Neural cell (in vitro differentiated cells): Measurements from ENCODE around the gene FDPS. TPM values are rescaled to one million over a fixed set of nuclear protein-coding genes. Genes with fewer than 3 reads are reported as not detected.

Experiments
- H2AFZ ChIP-seq: fragments of 200-600, 300-800 bp; sonication (generic), shearing (Covaris generic); 2 replicates; pipeline ENCODE4 v1.6.0; 2014; ENCODE audit warnings: low read depth, mild to moderate bottlenecking, antibody characterized with exemption, low read length, moderate library complexity
- H3F3A ChIP-seq: fragments of 200-600 bp; shearing (Covaris generic); 2 replicates; pipeline ENCODE4 v1.6.1; 2016; ENCODE audit warnings: mild to moderate bottlenecking, moderate library complexity, mixed read lengths, antibody characterized with exemption, low read length; ENCODE audit not compliant: insufficient read depth, poor library complexity, severe bottlenecking
- H3K27ac ChIP-seq: fragments of 200-600, 300-800 bp; sonication (generic), shearing (Covaris generic); 2 replicates; pipeline ENCODE4 v1.5.1; 2014; ENCODE audit warnings: mild to moderate bottlenecking, low read length, moderate library complexity
- H3K27me3 ChIP-seq: fragments of 300-800, 200-600 bp; sonication (generic), shearing (Covaris generic); 2 replicates; pipeline ENCODE4 v1.6.0; 2014; ENCODE audit warnings: mild to moderate bottlenecking, low read depth, low read length, moderate library complexity; ENCODE audit not compliant: insufficient read depth
- H3K36me3 ChIP-seq: fragments of 300-800, 200-600 bp; sonication (generic), shearing (Covaris generic); 2 replicates; pipeline ENCODE4 v1.5.1; 2014; ENCODE audit warnings: mild to moderate bottlenecking, antibody characterized with exemption, low read length, moderate library complexity; ENCODE audit not compliant: insufficient read depth
- H3K4me2 ChIP-seq: fragments of 300-800, 200-600 bp; sonication (generic), shearing (Covaris generic); 2 replicates; pipeline ENCODE4 v1.6.0; 2014; ENCODE audit warnings: mild to moderate bottlenecking, low read length
- H3K4me3 ChIP-seq: fragments of 300-800, 200-600 bp; sonication (generic), shearing (Covaris generic); 2 replicates; pipeline ENCODE4 v1.5.1; 2014; ENCODE audit warnings: mild to moderate bottlenecking, low read length, moderate library complexity
- H3K79me2 ChIP-seq: fragments of 200-600 bp; shearing (Covaris generic); replicated peaks from 2 replicates; pipeline ENCODE4 v1.6.0; 2014; ENCODE audit warnings: mild to moderate bottlenecking, low read length, moderate library complexity; ENCODE audit not compliant: insufficient read depth
- H3K9ac ChIP-seq: fragments of 300-800, 200-600 bp; sonication (generic), shearing (Covaris generic); 2 replicates; pipeline ENCODE4 v1.6.1; 2016; ENCODE audit warnings: mild to moderate bottlenecking, low read length, mixed read lengths
- H3K9me2 ChIP-seq: fragments of 200-600 bp; shearing (Covaris generic); 2 replicates; pipeline ENCODE4 v1.6.1; 2016; ENCODE audit warnings: mild to moderate bottlenecking, low read length, mixed read lengths; ENCODE audit not compliant: insufficient read depth
- H3K9me3 ChIP-seq: fragments of 200-600, 300-800 bp; sonication (generic), shearing (Covaris generic); 2 replicates; pipeline ENCODE4 v1.6.1; 2016; ENCODE audit warnings: mild to moderate bottlenecking, mixed run types, low read length, moderate library complexity, mixed read lengths
- H4K20me1 ChIP-seq: fragments of 200-600 bp; shearing (Covaris generic); 2 replicates; pipeline ENCODE4 v1.6.1; 2016; ENCODE audit warnings: mild to moderate bottlenecking, mixed run types; ENCODE audit not compliant: insufficient read depth
- EP300 ChIP-seq: fragments of 450-650 bp; conservative IDR thresholded peaks from 2 replicates; pipeline ENCODE4 v1.6.1; 2014; ENCODE audit warnings: antibody characterized with exemption, mild to moderate bottlenecking, moderate library complexity; ENCODE audit not compliant: poor library complexity, severe bottlenecking
- EZH2 ChIP-seq: fragments of 200-600, 300-800 bp; shearing (Covaris generic), sonication (generic); IDR thresholded peaks from 2 replicates; pipeline ENCODE4 v1.6.1; 2014; ENCODE audit warnings: antibody characterized with exemption, low read length, borderline replicate concordance, mild to moderate bottlenecking; ENCODE audit not compliant: insufficient read depth, poor library complexity, severe bottlenecking
- MXI1 ChIP-seq: fragments of 450-650 bp; conservative IDR thresholded peaks from 2 replicates; pipeline ENCODE4 v1.6.1; 2014; ENCODE audit warnings: antibody characterized with exemption, mild to moderate bottlenecking; ENCODE audit not compliant: poor library complexity, severe bottlenecking
- POLR2AphosphoS5 ChIP-seq: IDR thresholded peaks from 2 replicates; pipeline ENCODE4 v1.6.1; 2012
- RAD21 ChIP-seq: fragments of 450-650 bp; conservative IDR thresholded peaks from 2 replicates; pipeline ENCODE4 v1.6.1; 2014; ENCODE audit warnings: antibody characterized with exemption, mild to moderate bottlenecking, moderate library complexity
- SMC3 ChIP-seq: fragments of 450-650 bp; conservative IDR thresholded peaks from 2 replicates; pipeline ENCODE4 v1.6.1; 2014; ENCODE audit warnings: antibody characterized with exemption, mild to moderate bottlenecking, moderate library complexity; ENCODE audit not compliant: poor library complexity
- TAF1 ChIP-seq: IDR thresholded peaks from 2 replicates; pipeline ENCODE4 v1.6.1; 2012; ENCODE audit warnings: low read depth
- polyA plus RNA-seq: library from polyadenylated mRNA; depleted of rRNA; stranded (reverse); fragments of >200 nt; gene quantifications from 2 replicates; pipeline ENCODE4 v1.2.3, GENCODE V29; 2014
- TF ChIP-seq, protein P1 (sequence below): IDR thresholded peaks from 2 replicates; pipeline ENCODE4 v1.6.1; 2012; ENCODE audit warnings: borderline replicate concordance
- TF ChIP-seq, protein P2 (sequence below): fragments of 450-650 bp; IDR thresholded peaks from 2 replicates; pipeline ENCODE4 v1.5.1; 2014; ENCODE audit warnings: antibody characterized with exemption, mild to moderate bottlenecking, moderate library complexity; ENCODE audit not compliant: poor library complexity, severe bottlenecking

The FDPS gene
- polyA plus RNA-seq, 1 donor from 2014 or later = 235 TPM

DNA sequence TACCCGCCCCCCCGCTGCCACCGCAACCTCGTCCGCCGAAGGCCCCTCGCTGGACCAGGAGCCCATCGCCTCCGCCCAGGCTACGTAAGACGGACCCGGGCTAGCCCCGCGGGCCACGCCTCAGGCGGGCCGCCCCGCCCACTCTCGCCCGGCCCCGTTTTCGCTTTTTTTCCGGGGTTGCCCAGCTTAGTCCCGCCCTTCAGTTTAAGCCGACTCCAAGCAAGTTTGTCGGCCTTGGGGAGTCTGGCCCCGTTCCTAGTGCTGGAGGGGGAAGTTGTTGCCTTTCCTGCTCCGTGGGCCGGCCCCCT lies 15.0 kb downstream of the FDPS start:
- Histone ChIP-seq H3K9me2 (no peaks in the 10 kb centered on the region), H4K20me1 (peaks cover 7% of the 10 kb centered on the region), H3K79me2 (peaks cover 28% of the 10 kb centered on the region), H3K27me3 (no peaks in the 10 kb centered on the region), H3K27ac (peak overlapping the region; percentile 34), H3K9me3 (no peaks in the 10 kb centered on the region), H2AFZ (no peak overlapping the region), H3K4me3 (peak overlapping the region; percentile 90), H3K36me3 (peaks cover 4% of the 10 kb centered on the region), H3K4me2 (peak overlapping the region; percentile 99), H3F3A (no peaks in the 10 kb centered on the region), H3K9ac (peak overlapping the region; percentile 91)
- TF ChIP-seq EZH2 = no peak
- no peak for TF ChIP-seq EP300
- TF ChIP-seq TAF1 = no peak
- TF ChIP-seq, protein P1, sequence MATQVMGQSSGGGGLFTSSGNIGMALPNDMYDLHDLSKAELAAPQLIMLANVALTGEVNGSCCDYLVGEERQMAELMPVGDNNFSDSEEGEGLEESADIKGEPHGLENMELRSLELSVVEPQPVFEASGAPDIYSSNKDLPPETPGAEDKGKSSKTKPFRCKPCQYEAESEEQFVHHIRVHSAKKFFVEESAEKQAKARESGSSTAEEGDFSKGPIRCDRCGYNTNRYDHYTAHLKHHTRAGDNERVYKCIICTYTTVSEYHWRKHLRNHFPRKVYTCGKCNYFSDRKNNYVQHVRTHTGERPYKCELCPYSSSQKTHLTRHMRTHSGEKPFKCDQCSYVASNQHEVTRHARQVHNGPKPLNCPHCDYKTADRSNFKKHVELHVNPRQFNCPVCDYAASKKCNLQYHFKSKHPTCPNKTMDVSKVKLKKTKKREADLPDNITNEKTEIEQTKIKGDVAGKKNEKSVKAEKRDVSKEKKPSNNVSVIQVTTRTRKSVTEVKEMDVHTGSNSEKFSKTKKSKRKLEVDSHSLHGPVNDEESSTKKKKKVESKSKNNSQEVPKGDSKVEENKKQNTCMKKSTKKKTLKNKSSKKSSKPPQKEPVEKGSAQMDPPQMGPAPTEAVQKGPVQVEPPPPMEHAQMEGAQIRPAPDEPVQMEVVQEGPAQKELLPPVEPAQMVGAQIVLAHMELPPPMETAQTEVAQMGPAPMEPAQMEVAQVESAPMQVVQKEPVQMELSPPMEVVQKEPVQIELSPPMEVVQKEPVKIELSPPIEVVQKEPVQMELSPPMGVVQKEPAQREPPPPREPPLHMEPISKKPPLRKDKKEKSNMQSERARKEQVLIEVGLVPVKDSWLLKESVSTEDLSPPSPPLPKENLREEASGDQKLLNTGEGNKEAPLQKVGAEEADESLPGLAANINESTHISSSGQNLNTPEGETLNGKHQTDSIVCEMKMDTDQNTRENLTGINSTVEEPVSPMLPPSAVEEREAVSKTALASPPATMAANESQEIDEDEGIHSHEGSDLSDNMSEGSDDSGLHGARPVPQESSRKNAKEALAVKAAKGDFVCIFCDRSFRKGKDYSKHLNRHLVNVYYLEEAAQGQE = no peak
- no peak for TF ChIP-seq MXI1
- no peak for TF ChIP-seq SMC3
- TF ChIP-seq, protein P2, sequence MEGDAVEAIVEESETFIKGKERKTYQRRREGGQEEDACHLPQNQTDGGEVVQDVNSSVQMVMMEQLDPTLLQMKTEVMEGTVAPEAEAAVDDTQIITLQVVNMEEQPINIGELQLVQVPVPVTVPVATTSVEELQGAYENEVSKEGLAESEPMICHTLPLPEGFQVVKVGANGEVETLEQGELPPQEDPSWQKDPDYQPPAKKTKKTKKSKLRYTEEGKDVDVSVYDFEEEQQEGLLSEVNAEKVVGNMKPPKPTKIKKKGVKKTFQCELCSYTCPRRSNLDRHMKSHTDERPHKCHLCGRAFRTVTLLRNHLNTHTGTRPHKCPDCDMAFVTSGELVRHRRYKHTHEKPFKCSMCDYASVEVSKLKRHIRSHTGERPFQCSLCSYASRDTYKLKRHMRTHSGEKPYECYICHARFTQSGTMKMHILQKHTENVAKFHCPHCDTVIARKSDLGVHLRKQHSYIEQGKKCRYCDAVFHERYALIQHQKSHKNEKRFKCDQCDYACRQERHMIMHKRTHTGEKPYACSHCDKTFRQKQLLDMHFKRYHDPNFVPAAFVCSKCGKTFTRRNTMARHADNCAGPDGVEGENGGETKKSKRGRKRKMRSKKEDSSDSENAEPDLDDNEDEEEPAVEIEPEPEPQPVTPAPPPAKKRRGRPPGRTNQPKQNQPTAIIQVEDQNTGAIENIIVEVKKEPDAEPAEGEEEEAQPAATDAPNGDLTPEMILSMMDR = no peak
- no peak for TF ChIP-seq RAD21
- no peak for TF ChIP-seq POLR2AphosphoS5

DNA sequence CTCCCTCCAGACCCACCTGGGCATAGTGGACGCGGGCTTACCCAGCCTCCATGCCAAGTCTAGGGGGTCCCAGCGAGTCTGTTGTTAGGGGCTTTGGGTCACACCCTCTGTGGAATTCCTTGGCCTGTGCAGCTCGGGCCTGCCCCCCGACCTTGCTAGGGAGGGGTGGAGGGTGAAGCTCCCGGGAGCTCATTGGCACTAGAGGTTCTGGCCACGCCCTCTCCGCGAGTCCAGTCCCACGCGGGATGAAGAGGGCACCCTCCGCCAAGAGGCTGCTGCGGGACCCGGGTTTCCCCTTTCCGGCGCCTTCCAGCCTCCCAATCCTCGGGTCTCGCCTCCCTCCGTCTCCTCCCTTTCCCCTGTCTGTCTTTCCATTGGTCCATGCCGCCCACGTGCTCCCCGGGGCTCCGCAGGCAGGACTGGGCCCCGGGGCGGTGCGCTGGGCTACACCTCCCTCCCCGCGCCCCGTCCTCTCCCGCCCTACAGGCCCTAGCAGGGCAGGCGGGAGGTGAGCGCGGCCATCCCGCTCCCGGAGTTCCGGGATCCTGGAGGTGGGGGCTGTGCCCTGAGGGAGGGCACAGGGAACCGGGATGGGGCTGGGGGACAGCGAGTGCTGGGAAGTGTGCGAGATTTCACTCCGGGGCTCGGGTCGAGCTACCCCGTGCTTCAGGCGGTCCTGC lies 15.5 kb downstream of the FDPS start:
- no peaks in the 10 kb centered on the region for H3K9me3 ChIP-seq
- H3K27ac ChIP-seq = peak overlapping the region; percentile 34
- H3K4me2 ChIP-seq = peak overlapping the region; percentile 99
- H4K20me1 ChIP-seq = peaks cover 7% of the 10 kb centered on the region
- no peak overlapping the region for H2AFZ ChIP-seq
- peak overlapping the region; percentile 90 for H3K4me3 ChIP-seq
- no peaks in the 10 kb centered on the region for H3F3A ChIP-seq
- peaks cover 4% of the 10 kb centered on the region for H3K36me3 ChIP-seq
- H3K79me2 ChIP-seq = peaks cover 28% of the 10 kb centered on the region
- no peaks in the 10 kb centered on the region for H3K9me2 ChIP-seq
- peak overlapping the region; percentile 91 for H3K9ac ChIP-seq
- H3K27me3 ChIP-seq = no peaks in the 10 kb centered on the region
- TF ChIP-seq, protein P2 = no peak
- TF ChIP-seq MXI1 (peak; percentile 46), RAD21 (no peak), POLR2AphosphoS5 (peak; percentile 36)
